Mucosa of descending colon (tissue), 3 donors: ENCODE results near the gene CD248. TPM values are rescaled to one million over a fixed set of nuclear protein-coding genes. Genes with fewer than 3 reads are reported as not detected.

Experiments
- ATAC-seq: fragments of 200-7000 bp; cut with Tn5 transposase; one replicate; pipeline ENCODE4 v1.9.1; 2020; ENCODE audit warnings: mild to moderate bottlenecking, moderate library complexity
- DNase-seq, 3 donors: peaks; one replicate each; pipeline ENCODE4 v3.0.0-alpha.2; 2020
- H3K36me3 ChIP-seq: fragments of 200-600 bp; one replicate; pipeline ENCODE4 v1.8.0; 2021; ENCODE audit warnings: low read depth, mild to moderate bottlenecking
- H3K4me1 ChIP-seq: fragments of 200-600 bp; one replicate; pipeline ENCODE4 v1.8.0; 2021; ENCODE audit warnings: low read depth, mild to moderate bottlenecking
- H3K4me3 ChIP-seq: fragments of 200-600 bp; one replicate; pipeline ENCODE4 v1.8.0; 2021; ENCODE audit warnings: mild to moderate bottlenecking
- H3K9me3 ChIP-seq: fragments of 200-600 bp; one replicate; pipeline ENCODE4 v1.8.0; 2021; ENCODE audit warnings: mild to moderate bottlenecking
- intact Hi-C, 2 donors: fragments of 100-400 bp; cut with DNase I in 1 of 2; cut with micrococcal nuclease in 1 of 2; formaldehyde crosslinking; loops; one replicate each; pipeline versions ENCODE4 v1.11.0 to v1.11.1; 2022; cut with DNase I, micrococcal nuclease
- total RNA-seq, 3 donors: library from RNA; stranded (reverse); fragmentation: NEBNext Ultra II Directional in 2 of 3; extraction: Animal tissue kit (Norgen Biotek cat#: 25700) in 2 of 3; gene quantifications; one replicate each; pipeline versions ENCODE4 v1.2.1 to v1.2.4, GENCODE V29; 2021 to 2023
- TF ChIP-seq, protein P1 (sequence below): fragments of 200-600 bp; IDR thresholded peaks from one replicate; pipeline ENCODE4 v1.8.0; 2022; ENCODE audit warnings: antibody characterized with exemption, mild to moderate bottlenecking
- donor health status: DM: no; HTN: no; CAD: no; lungs with moderate emphysema.
- donor health status: DM: no; HTN: no; CAD: no.
- donor health status: DM: no; HTN: yes; CAD: no.

CD248 gene
- total RNA-seq, 3 donors from 2014 or later = 4.5 to 37.7 (median 28.5) TPM

DNA sequence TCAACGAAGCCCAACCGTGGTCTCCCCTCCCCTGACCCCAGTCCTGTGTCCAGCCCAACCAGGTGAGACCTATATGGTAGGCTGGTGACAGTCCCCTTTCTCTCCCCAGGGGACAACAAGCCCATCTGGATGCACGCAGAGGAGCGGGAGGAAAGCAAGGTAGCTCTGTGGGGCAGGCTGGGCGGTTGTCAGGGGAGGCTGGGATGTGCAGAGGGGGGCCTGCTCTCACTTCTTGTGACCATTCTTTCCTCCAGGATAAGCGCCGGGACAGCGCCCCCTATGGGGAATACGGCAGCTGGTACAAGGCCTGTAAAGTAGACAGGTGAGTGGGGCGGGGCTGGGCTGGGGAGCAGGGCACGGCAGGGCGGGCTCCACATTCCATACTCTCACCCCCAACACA lies 51.9 kb downstream of the CD248 start:
- DNase-seq (peak in 1 of 3 donors; percentile 46), ATAC-seq (no peak)
- Histone ChIP-seq H3K36me3 (peaks cover 3% of the 10 kb centered on the region), H3K9me3 (no peaks in the 10 kb centered on the region), H3K4me1 (peaks cover 12% of the 10 kb centered on the region), H3K4me3 (no peak overlapping the region)
- TF ChIP-seq, protein P1, sequence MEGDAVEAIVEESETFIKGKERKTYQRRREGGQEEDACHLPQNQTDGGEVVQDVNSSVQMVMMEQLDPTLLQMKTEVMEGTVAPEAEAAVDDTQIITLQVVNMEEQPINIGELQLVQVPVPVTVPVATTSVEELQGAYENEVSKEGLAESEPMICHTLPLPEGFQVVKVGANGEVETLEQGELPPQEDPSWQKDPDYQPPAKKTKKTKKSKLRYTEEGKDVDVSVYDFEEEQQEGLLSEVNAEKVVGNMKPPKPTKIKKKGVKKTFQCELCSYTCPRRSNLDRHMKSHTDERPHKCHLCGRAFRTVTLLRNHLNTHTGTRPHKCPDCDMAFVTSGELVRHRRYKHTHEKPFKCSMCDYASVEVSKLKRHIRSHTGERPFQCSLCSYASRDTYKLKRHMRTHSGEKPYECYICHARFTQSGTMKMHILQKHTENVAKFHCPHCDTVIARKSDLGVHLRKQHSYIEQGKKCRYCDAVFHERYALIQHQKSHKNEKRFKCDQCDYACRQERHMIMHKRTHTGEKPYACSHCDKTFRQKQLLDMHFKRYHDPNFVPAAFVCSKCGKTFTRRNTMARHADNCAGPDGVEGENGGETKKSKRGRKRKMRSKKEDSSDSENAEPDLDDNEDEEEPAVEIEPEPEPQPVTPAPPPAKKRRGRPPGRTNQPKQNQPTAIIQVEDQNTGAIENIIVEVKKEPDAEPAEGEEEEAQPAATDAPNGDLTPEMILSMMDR = no peak
- intact Hi-C loops = no loop called here

Other genes starting within 250 kb of the CD248 start
- gene PACS1, start 246.8 kb downstream of the CD248 start, total RNA-seq = 10 to 100 TPM; 14.4 to 44.9 (median 18.9) TPM
- gene KLC2, start 59.3 kb downstream of the CD248 start, total RNA-seq = 10 to 100 TPM in 2 of 3 donors, 1 to 10 TPM in 1; 9.4 to 45.2 (median 10.8) TPM
- 100 to 1,000 TPM; 154 to 210 (median 191) TPM for gene RAB1B, start 48.4 kb downstream of the CD248 start, total RNA-seq
- gene CNIH2, start 38.9 kb downstream of the CD248 start, total RNA-seq = 1 to 10 TPM; 1.0 to 1.9 (median 1.3) TPM
- gene YIF1A, start 27.9 kb downstream of the CD248 start, total RNA-seq = 10 to 100 TPM; 66.1 to 93.5 (median 77.9) TPM
- gene TMEM151A, start 25.1 kb downstream of the CD248 start, total RNA-seq = under 1 TPM; 0.17 to 0.38 (median 0.27) TPM
- gene RIN1, start 19.4 kb upstream of the CD248 start, total RNA-seq = 10 to 100 TPM in 1 of 3 donors, 1 to 10 TPM in 2; 5.2 to 12.7 (median 9.5) TPM
- gene BRMS1, start 28.1 kb upstream of the CD248 start, total RNA-seq = 10 to 100 TPM; 35.9 to 47.6 (median 39.3) TPM
- 10 to 100 TPM; 13.4 to 34.6 (median 13.4) TPM for gene B4GAT1, start 30.6 kb upstream of the CD248 start, total RNA-seq
- gene SLC29A2, start 54.7 kb upstream of the CD248 start, total RNA-seq = 10 to 100 TPM; 10.3 to 22.6 (median 14.9) TPM
- 1 to 10 TPM in 1 of 3 donors, not detected in 2; 5.6 TPM for gene NPAS4, start 104.0 kb upstream of the CD248 start, total RNA-seq
- 10 to 100 TPM; 43.7 to 64.9 (median 46.6) TPM for gene MRPL11, start 121.8 kb upstream of the CD248 start, total RNA-seq
- 10 to 100 TPM in 1 of 3 donors, 1 to 10 TPM in 2; 2.8 to 25.5 (median 3.6) TPM for gene PELI3, start 149.9 kb upstream of the CD248 start, total RNA-seq
- gene DPP3, start 163.4 kb upstream of the CD248 start, total RNA-seq = 10 to 100 TPM; 37.9 to 92.2 (median 75.5) TPM
- 10 to 100 TPM; 27.7 to 49.3 (median 35.4) TPM for gene BBS1, start 193.6 kb upstream of the CD248 start, total RNA-seq
- 10 to 100 TPM in 2 of 3 donors, 1 to 10 TPM in 1; 9.1 to 11.8 (median 10.4) TPM for gene ZDHHC24, start 229.0 kb upstream of the CD248 start, total RNA-seq
- gene ACTN3, start 229.9 kb upstream of the CD248 start, total RNA-seq = under 1 TPM in 1 of 3 donors, not detected in 2; 0.09 TPM